ENCODE data around the gene BASP1.
"Not testable (repeated sequence)": the region's sequence is repeated elsewhere in the genome, so short reads cannot be mapped to it uniquely, and the experiment has no call there.

BASP1 gene

GRCh38 chr5:17289681-17290539 lies 72.5 kb downstream of the BASP1 start:
- DNase-seq (ENCODE audit: low spot score) = no peak

GRCh38 chr5:17290540-17290974 lies 73.1 kb downstream of the BASP1 start:
- no peak for DNase-seq (ENCODE audit: low spot score)

GRCh38 chr5:17292434-17293015 lies 75.1 kb downstream of the BASP1 start:
- DNase-seq (ENCODE audit: low spot score) = no peak

- no peak for DNase-seq (ENCODE audit: low spot score)
These were observed 77.3 kb downstream of the BASP1 start for GRCh38 chr5:17294639-17295311.

- DNase-seq (ENCODE audit: low spot score) = no peak
These were observed 78.2 kb downstream of the BASP1 start for GRCh38 chr5:17295671-17296070.

GRCh38 chr5:17302106-17302505 lies 84.7 kb downstream of the BASP1 start:
- DNase-seq (ENCODE audit: low spot score) = no peak

- DNase-seq (ENCODE audit: low spot score) = no peak
These were observed 85.2 kb downstream of the BASP1 start for GRCh38 chr5:17302604-17303003.

GRCh38 chr5:17304282-17304681 lies 86.9 kb downstream of the BASP1 start:
- DNase-seq (ENCODE audit: low spot score) = no peak

- DNase-seq (ENCODE audit: low spot score) = no peak
These were observed 87.6 kb downstream of the BASP1 start for GRCh38 chr5:17305017-17305416.

- DNase-seq (ENCODE audit: low spot score) = no peak
These were observed 88.7 kb downstream of the BASP1 start for GRCh38 chr5:17305964-17306725.

- DNase-seq (ENCODE audit: low spot score) = no peak
These were observed 89.3 kb downstream of the BASP1 start for GRCh38 chr5:17306726-17307091.

- not testable (repeated sequence) for DNase-seq (ENCODE audit: low spot score)
These were observed 90.0 kb downstream of the BASP1 start for GRCh38 chr5:17307440-17307839.

- DNase-seq (ENCODE audit: low spot score) = no peak
These were observed 91.1 kb downstream of the BASP1 start for GRCh38 chr5:17308326-17309065.

- no peak for DNase-seq (ENCODE audit: low spot score)
These were observed 92.0 kb downstream of the BASP1 start for GRCh38 chr5:17309462-17309861.

- not testable (repeated sequence) for DNase-seq (ENCODE audit: low spot score)
These were observed 93.1 kb downstream of the BASP1 start for GRCh38 chr5:17310502-17310901.

- not testable (repeated sequence) for DNase-seq (ENCODE audit: low spot score)
These were observed 94.4 kb downstream of the BASP1 start for GRCh38 chr5:17311811-17312210.

GRCh38 chr5:17312358-17312757 lies 94.9 kb downstream of the BASP1 start:
- DNase-seq (ENCODE audit: low spot score) = no peak

- no peak for DNase-seq (ENCODE audit: low spot score)
These were observed 97.6 kb downstream of the BASP1 start for GRCh38 chr5:17314907-17315471.

- DNase-seq (ENCODE audit: low spot score) = no peak
These were observed 98.3 kb downstream of the BASP1 start for GRCh38 chr5:17315710-17316221.

GRCh38 chr5:17316970-17317459 lies 99.6 kb downstream of the BASP1 start:
- no peak for DNase-seq (ENCODE audit: low spot score)

GRCh38 chr5:17317473-17317872 lies 100.0 kb downstream of the BASP1 start:
- DNase-seq (ENCODE audit: low spot score) = no peak
